ENCODE data around the gene RPEL1. TPM values are rescaled to one million over a fixed set of nuclear protein-coding genes. Genes with fewer than 3 reads are reported as not detected.

RPEL1 gene
- polyA plus RNA-seq, 2 of the 4 experiments (the other 2 are of a cell fraction) = 0.12 to 0.13 TPM

DNA sequence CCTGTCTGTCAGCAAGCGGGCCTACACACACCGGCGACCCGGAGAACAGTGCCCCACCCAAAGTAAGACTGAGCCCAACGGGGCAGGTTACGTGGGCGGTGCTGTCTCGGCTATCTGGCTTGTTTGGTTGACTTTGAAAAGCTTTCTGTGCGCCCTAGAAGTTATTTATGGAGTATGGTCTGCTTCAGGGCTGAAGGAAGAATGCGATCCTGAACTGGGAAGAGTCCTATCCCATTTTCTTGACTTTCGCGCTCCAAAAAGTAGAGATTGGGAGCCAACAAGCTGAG lies 32.8 kb downstream of the RPEL1 start:
- Histone ChIP-seq H3K4me1 (peaks cover 20% of the 10 kb centered on the region), H3K27ac (no peak overlapping the region), H3K9me3 (0 out of 3 replicates have a peak, but pooled peaks cover 2% of the 10 kb centered on the region), H3K4me3 (peak overlapping the region; percentile 55; the same call in 1 of the 3 replicates), H3K4me2 (peak overlapping the region; percentile 90)
- no peak for FAIRE-seq
- ATAC-seq = no peak
- DNase-seq (ENCODE audit: low read depth in 1 of 2, low spot score in 1 of 2) = no peak
- no peak for TF ChIP-seq MAX (IDR thresholded peaks at IDR 0.05)
- TF ChIP-seq, protein P1, sequence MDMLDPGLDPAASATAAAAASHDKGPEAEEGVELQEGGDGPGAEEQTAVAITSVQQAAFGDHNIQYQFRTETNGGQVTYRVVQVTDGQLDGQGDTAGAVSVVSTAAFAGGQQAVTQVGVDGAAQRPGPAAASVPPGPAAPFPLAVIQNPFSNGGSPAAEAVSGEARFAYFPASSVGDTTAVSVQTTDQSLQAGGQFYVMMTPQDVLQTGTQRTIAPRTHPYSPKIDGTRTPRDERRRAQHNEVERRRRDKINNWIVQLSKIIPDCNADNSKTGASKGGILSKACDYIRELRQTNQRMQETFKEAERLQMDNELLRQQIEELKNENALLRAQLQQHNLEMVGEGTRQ (IDR thresholded peaks at IDR 0.05) = no peak
- TF ChIP-seq CEBPB (IDR thresholded peaks at IDR 0.05) = no peak
- no peak for TF ChIP-seq RFX5 (IDR thresholded peaks at IDR 0.05)
- no peak for TF ChIP-seq RNF2 (IDR thresholded peaks at IDR 0.05; ENCODE audit: borderline replicate concordance, low read depth)
- TF ChIP-seq EHF (CRISPR knock-in tag; IDR thresholded peaks at IDR 0.05) = no peak
- TF ChIP-seq PHF8 (IDR thresholded peaks at IDR 0.05; ENCODE audit: borderline replicate concordance, low read depth) = no peak
- no peak for TF ChIP-seq HOXA7 (CRISPR knock-in tag; IDR thresholded peaks at IDR 0.05)
- no peak for TF ChIP-seq EHMT2 (IDR thresholded peaks at IDR 0.05; ENCODE audit: low read depth)
- TF ChIP-seq HOXB5 (CRISPR knock-in tag; IDR thresholded peaks at IDR 0.05) = no peak
- TF ChIP-seq ZSCAN20 (CRISPR knock-in tag; IDR thresholded peaks at IDR 0.05) = no peak
- no peak for TF ChIP-seq SMC3 (IDR thresholded peaks at IDR 0.05)
- no peak for TF ChIP-seq JUNB (IDR thresholded peaks at IDR 0.05)
- no peak for TF ChIP-seq CHD2 (IDR thresholded peaks at IDR 0.05; ENCODE audit: low read length, partially characterized antibody)
- TF ChIP-seq ESRRA (IDR thresholded peaks at IDR 0.05; ENCODE audit: borderline replicate concordance, low read length) = no peak
- TF ChIP-seq MAFK (IDR thresholded peaks at IDR 0.05; ENCODE audit: partially characterized antibody) = no peak
- TF ChIP-seq, protein P2, sequence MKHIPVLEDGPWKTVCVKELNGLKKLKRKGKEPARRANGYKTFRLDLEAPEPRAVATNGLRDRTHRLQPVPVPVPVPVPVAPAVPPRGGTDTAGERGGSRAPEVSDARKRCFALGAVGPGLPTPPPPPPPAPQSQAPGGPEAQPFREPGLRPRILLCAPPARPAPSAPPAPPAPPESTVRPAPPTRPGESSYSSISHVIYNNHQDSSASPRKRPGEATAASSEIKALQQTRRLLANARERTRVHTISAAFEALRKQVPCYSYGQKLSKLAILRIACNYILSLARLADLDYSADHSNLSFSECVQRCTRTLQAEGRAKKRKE (CRISPR knock-in tag; IDR thresholded peaks at IDR 0.05; ENCODE audit: low read depth) = no peak
- POLR2A ChIA-PET = interaction anchor here (1.0 kb wide), 1 partner anchor 37 kb away, joined by 3 read pairs; no protein-coding TSS in a partner anchor
- CTCF ChIA-PET = interaction anchor here (0.6 to 4.9 kb wide), 10 partner anchors 13 to 448 kb away, joined by 3 to 24 read pairs (median 6); partner anchors contain the start of genes CNNM2 and TAF5
- 67% methylated on average over 12 of the region's 12 CpGs for WGBS (ENCODE audit: missing lambda C conversion rate)

GRCh38 chr10:103278862-103279298 lies 33.2 kb downstream of the RPEL1 start:
- peak in 1 of 2 experiments; percentile 60 for DNase-seq (ENCODE audit: low read depth in 1 of 2, low spot score in 1 of 2)

More at GRCh38 chr10:103278862-103279298, 33.2 kb downstream of the RPEL1 start:
- no peak overlapping the region for H3K27ac ChIP-seq
- POLR2A ChIA-PET = interaction anchor here (1.0 kb wide), 1 partner anchor 38 kb away, joined by 3 read pairs; no protein-coding TSS in a partner anchor
- H3K9me3 ChIP-seq = 0 out of 3 replicates have a peak, but pooled peaks cover 2% of the 10 kb centered on the region
- TF ChIP-seq, protein P3, sequence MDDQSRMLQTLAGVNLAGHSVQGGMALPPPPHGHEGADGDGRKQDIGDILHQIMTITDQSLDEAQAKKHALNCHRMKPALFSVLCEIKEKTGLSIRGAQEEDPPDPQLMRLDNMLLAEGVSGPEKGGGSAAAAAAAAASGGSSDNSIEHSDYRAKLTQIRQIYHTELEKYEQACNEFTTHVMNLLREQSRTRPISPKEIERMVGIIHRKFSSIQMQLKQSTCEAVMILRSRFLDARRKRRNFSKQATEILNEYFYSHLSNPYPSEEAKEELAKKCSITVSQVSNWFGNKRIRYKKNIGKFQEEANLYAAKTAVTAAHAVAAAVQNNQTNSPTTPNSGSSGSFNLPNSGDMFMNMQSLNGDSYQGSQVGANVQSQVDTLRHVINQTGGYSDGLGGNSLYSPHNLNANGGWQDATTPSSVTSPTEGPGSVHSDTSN (IDR thresholded peaks at IDR 0.05) = no peak
- TF ChIP-seq EHMT2 (IDR thresholded peaks at IDR 0.05; ENCODE audit: low read depth) (peak; percentile 92), ZSCAN20 (CRISPR knock-in tag; IDR thresholded peaks at IDR 0.05) (no peak), TFCP2L1 (CRISPR knock-in tag; IDR thresholded peaks at IDR 0.05) (no peak), ELK1 (IDR thresholded peaks at IDR 0.05; ENCODE audit: low read depth, low read length) (no peak), RNF2 (IDR thresholded peaks at IDR 0.05; ENCODE audit: borderline replicate concordance, low read depth) (no peak), REST (IDR thresholded peaks at IDR 0.05) (peak; percentile 97)
- TF ChIP-seq, protein P4, sequence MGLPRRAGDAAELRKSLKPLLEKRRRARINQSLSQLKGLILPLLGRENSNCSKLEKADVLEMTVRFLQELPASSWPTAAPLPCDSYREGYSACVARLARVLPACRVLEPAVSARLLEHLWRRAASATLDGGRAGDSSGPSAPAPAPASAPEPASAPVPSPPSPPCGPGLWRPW (IDR thresholded peaks at IDR 0.05) = no peak
- TF ChIP-seq, protein P5, sequence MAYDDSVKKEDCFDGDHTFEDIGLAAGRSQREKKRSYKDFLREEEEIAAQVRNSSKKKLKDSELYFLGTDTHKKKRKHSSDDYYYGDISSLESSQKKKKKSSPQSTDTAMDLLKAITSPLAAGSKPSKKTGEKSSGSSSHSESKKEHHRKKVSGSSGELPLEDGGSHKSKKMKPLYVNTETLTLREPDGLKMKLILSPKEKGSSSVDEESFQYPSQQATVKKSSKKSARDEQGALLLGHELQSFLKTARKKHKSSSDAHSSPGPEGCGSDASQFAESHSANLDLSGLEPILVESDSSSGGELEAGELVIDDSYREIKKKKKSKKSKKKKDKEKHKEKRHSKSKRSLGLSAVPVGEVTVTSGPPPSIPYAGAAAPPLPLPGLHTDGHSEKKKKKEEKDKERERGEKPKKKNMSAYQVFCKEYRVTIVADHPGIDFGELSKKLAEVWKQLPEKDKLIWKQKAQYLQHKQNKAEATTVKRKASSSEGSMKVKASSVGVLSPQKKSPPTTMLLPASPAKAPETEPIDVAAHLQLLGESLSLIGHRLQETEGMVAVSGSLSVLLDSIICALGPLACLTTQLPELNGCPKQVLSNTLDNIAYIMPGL (CRISPR knock-in tag; IDR thresholded peaks at IDR 0.05; ENCODE audit: borderline replicate concordance) = no peak
- no peak overlapping the region for H3K4me3 ChIP-seq
- WGBS (ENCODE audit: missing lambda C conversion rate) = 22% methylated on average over 11 of the region's 11 CpGs
- CTCF ChIA-PET = interaction anchor here (0.6 to 4.9 kb wide), 10 partner anchors 13 to 448 kb away, joined by 3 to 24 read pairs (median 6); partner anchors contain the start of genes CNNM2 and TAF5
- H3K4me2 ChIP-seq = peak overlapping the region; percentile 90; the same call in 2 of the 3 replicates
- ATAC-seq = no peak
- FAIRE-seq = no peak
- peaks cover 16% of the 10 kb centered on the region for H3K4me1 ChIP-seq
